Stimulated activated naive CD4-positive, alpha-beta T cell treated with Interleukin-2 at 50 U/mL for 16 hours (primary cell): ENCODE results near the gene FCRL6.
A peak's percentile ranks its signal among the peaks of the same experiment; 100 is the strongest.

Experiments
- DNase-seq: peaks from one replicate; lab custom pipeline; 2025; lab: John Stamatoyannopoulos, UW

Gene FCRL6, protein sequence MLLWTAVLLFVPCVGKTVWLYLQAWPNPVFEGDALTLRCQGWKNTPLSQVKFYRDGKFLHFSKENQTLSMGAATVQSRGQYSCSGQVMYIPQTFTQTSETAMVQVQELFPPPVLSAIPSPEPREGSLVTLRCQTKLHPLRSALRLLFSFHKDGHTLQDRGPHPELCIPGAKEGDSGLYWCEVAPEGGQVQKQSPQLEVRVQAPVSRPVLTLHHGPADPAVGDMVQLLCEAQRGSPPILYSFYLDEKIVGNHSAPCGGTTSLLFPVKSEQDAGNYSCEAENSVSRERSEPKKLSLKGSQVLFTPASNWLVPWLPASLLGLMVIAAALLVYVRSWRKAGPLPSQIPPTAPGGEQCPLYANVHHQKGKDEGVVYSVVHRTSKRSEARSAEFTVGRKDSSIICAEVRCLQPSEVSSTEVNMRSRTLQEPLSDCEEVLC

DNA sequence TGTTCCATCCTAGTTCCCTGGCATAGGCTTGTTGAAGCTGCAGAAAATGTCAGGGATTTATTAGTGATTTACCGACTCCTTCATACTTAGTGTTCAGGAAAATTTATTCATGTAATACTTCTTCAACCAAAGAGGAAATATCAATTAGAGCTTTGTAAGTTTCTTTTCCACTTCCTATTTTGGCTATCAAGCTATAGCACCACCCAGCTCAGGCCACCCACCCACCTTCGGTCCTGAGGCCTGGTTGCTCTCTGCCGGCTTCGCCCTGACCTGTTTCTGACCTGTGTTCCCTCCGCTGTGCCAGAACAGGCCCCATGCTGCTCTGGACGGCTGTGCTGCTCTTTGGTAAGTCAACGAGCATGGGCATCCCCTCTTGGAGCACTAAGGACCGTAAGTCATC is at the start of gene FCRL6:
TSS of gene FCRL6 (plus strand) at position 250 of the 400 bp plus-strand sequence. CDS start at position 315, 65 bp downstream.
- no peak for DNase-seq

DNA sequence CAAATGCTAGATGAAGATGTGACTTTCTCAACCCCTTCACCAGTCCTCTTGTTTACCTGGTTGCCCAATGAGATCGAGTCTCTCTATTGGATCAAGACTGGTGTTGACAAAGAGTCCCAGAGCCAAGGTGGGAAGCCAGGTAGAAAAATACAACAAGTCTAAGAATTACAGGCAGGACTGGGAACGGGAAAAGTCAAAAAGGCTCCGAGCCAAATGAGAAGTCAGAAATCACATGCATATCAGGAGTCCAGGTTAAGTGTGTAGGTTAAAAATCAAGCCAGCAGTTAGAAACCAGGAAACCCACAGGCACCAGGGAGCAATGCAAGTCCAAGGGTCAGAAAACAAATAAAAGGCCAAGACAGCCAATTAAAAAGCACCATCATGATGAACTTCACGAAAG is 48.8 kb upstream of the FCRL6 start:
- no peak for DNase-seq

DNA sequence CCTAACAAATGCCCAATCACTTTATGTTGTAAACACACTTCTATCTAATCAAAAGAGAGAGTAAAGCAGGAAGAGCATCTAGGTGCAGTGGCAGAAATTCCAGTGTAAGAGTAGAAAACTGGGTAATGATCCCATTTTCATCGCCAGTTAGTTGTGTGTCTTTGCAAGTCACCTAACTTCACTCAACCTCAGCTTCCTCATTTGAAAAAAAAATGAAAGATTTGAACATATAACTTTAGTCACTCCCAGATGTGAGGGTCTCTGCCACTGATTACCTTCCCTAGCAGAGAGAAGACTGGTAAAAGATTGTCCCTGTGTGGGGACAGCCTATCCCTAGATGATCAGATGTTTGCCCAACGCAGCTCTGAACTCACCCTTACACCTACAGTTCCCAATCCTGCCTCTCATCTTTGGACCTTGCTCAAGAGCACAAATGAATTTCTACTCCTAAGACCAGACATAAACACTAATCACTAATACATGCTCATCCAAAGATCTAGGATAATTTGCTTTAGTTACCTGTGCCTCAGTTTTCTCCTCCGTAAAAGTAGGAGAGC is 46.6 kb upstream of the FCRL6 start:
- no peak for DNase-seq

DNA sequence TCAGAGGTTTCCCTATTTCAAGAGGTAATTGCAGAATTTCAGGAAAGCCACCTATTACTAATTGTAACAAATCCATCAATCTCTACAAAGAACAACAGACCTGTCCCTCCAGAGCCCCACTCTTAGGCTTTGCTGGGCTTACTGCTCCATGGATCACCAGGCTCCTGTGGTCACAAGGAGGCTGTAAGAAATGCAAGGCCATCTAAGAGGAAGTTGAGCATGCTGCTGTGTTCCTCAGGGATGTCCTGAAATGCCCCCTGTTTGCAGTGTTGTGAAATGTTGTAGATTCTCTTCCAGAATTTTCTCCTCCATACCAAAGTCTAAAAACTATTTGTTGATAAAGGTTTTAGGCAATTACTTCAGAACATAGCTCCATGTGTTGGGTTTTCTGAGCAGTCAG is 45.8 kb upstream of the FCRL6 start:
- no peak for DNase-seq

DNA sequence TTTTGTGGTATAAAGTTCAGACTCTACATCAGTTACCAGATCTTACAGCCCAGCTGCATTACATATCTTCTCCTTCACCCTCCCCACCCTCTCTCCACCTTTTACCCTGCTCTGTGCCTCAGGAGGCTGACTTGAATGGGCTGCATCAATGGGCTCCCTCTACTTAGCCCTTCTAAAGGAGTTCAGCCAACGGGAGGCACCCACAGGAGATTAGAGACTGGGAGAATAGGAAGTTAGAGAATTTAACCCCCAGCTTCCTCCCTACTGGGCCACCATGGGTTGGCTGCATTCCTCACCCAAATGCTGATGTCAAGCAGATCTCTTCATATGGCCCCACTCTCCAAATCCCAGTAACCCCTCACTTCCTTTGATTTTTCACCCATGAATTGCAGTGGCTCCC is 38.5 kb upstream of the FCRL6 start:
- DNase-seq = no peak

DNA sequence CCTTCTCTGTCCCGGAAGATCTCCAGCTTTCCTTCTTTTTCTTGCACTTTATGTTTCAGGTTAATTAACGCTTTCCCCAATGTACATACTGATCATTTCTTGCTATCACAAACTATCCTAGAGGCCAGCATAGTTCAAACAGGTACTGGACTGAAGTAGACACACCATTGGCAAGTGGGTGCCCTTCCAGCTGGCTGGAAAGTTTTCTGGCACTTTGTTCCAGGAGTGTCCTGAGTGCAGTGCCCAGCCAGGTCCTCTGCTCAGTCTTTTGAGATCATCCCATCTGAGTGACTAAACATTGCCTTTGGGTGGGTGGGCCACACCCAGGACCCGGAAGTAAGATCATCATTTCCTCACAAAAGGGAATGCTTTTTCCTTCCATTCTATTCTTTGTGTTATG is 36.4 kb upstream of the FCRL6 start:
- DNase-seq = no peak

DNA sequence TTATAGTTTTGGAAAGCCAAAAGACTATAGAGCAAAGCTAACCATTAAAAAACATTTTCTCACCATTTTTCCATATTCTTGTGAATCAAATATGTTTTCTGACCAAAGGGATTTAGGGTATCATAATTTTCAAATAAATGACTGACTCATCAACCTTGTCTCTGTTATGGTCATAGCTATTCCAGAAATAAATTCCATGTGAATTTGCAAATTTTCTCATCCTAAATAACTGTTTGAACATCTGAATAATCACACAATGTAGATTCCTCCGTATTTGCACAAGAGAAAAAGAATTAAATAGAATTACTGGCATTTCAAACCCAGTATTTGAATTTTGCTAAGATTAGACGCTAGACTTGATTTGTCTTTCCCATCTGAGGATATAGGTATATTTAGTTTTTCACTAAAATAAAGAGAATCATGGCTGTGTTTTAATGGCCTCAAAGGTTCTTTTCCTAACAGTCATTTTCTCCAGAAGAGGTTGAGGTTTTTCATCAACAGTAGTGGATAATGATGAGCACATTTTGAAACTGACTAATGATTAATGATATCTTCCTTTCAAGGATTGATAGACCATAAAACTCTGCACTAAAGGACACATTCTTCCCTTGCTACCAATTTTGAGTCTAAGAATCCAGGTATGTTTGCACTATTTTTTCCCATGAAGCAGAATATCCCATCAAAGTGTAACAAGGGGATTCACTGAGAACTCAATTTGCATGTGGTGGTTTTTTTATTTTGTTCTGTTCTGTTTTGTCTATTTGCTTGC is 30.8 kb upstream of the FCRL6 start:
- no peak for DNase-seq

DNA sequence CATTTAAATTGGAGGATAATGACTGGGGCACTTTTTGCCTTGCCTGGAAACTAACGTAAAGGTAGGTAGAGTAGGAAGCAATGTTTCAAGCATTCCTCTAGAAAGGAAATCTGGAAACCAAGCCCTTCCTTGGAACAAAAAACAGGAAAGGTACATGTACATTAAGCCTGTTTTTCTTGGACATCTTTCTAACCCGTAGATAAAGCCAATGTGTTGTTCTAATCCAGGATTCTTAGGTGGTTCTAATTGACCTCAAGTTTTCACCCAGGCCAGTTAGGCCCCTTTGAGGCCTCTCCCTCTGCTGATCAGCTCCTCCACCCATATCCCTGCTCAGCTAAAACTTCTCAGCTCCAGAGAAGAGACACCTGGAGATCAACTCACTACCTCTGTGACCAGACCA is 27.7 kb upstream of the FCRL6 start:
- no peak for DNase-seq

DNA sequence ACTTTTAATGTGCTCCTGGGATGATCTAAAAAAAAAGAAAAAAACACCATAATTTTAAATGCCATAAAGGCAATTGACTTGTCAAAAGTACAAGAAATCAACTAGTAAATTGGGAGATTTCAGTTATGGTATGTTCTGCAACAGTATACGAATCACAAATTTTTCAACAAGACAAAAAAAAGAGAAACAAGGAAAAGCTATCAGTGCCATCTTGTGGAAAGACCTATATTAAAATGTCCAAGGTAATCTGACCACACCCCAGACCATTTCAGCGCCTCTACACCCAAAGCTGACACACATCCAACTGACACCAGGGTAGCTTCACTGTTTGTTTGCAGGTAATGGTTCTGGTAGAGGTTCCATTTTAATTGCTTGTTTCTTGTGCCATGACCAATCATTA is 26.4 kb upstream of the FCRL6 start:
- no peak for DNase-seq

DNA sequence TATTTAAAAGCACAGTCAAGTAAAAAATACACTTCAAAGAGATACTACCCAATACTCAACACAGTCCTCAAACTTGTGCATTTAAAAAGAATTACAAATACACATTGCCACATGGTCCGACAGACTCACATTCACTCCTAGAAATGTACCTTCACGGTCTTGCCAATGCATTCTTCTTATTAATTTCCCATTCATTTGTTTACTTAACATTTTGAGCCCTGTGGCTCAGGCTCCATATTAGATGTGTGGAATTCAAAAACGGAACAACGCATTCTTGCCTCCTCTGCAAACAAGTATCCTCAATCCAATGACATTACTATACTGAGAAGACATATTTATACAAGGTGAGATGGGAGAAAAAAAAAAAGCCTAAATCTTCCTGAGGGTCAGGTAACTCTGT is 23.9 kb upstream of the FCRL6 start:
- DNase-seq = no peak

DNA sequence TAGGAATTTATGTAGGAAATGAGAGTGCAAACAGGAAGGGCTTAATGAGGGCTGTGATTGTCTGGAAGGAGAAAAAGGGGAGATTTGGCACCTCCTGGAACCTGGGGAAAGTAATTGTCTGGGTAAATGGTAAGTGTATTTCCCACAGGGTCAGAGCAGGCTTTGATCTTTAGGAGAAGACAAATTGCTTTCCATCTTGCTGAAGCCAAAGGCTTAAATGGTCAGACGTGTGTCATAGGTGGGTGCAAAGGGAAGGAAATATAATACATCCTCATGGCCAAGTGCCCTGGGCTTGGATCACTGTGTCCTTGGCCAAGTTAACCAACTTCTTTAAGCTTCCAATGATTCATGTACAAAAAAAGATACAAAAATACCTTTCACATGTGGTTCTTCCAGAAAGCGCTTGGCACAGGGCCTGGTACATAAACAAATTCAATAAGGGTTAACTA is 22.7 kb upstream of the FCRL6 start:
- DNase-seq = no peak

DNA sequence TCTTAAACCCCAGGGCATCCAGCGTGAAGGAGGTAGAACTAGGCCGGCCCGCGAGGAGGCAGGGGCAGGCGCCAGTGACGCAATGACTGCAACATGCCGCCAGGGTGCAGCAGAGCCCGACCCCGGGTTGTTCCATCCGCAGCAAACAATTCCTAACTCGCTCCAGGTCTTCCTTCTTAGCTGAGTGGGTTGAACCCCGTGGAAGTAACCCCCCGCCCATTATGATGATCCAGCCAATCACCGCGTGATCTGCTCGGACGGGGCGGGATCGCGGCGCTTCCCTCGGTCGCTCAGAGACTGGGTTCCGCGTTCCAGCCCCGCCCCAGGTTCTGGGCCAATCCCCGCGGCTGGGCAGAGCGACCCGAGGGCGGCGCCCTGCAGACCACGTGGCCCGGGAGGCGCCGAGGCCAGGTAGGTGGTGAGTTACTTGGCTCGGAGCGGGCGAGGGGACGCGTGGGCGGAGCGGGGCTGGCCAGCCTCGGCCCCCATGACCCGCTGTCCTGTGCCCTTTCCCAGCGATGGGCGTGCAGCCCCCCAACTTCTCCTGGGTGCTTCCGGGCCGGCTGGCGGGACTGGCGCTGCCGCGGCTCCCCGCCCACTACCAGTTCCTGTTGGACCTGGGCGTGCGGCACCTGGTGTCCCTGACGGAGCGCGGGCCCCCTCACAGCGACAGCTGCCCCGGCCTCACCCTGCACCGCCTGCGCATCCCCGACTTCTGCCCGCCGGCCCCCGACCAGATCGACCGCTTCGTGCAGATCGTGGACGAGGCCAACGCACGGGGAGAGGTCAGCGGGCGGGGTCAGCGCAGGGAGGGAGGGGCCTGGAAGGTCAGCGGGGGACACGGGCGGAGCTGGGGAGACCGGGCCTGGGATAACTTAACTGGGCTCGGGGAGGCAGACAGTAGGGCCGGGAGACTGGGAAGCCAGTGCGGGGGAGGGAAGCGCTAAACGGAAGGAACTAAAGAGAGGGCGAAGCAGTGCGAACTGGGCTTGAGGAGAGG is 21.3 kb upstream of the FCRL6 start, which contains the start of gene DUSP23:
TSS of gene DUSP23 (plus strand) at position 380 of the 1,000 bp plus-strand sequence. CDS start at position 519, 139 bp downstream.
- DNase-seq = peak; percentile 97

DNA sequence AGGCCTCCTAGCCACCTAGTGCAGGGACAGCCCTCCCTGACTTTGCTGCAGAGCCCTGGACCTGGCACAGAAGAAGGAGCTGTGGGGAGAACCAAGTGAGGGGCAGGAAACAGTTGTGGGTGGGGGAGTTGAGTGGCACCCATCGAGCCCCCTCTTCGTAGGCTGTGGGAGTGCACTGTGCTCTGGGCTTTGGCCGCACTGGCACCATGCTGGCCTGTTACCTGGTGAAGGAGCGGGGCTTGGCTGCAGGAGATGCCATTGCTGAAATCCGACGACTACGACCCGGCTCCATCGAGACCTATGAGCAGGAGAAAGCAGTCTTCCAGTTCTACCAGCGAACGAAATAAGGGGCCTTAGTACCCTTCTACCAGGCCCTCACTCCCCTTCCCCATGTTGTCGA is 20.2 kb upstream of the FCRL6 start:
- no peak for DNase-seq

DNA sequence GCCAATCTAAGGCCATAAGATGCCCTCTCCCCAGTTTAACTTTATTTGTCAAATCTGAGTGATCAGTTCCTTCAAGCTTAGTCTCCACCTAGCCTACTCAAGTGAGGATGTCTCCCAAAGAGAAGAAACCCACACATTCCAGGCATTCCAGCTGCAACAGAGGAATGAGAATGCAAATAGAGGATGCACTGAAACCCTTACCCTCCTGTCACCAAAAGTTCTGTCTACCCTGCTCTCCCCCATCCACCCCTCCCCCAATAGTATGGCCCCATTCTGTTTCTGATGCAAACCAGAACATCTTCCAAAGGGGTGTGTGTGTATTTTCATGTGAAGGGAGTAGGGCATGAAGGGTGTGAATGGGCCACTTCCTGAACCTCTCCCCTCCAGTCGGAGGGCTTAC is 18.4 kb upstream of the FCRL6 start:
- no peak for DNase-seq

DNA sequence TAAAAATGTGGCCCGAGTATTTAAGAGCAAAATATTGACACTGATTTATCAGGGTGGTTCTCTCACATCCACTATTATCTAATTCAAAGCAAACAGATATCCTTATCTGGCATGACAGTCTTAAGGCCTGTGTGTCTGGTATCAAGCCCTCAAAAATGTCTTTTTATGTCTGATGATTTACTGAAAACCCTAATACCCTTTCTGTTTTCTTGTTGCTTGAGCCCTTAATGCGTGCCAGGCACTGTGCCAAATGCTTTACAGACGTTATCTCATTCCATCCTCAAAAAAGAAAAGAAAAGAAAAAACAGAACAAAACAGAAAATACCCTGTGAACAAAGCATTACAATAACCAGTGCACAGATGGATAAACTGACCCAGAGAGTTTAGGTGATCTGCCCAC is 15.7 kb upstream of the FCRL6 start:
- no peak for DNase-seq

DNA sequence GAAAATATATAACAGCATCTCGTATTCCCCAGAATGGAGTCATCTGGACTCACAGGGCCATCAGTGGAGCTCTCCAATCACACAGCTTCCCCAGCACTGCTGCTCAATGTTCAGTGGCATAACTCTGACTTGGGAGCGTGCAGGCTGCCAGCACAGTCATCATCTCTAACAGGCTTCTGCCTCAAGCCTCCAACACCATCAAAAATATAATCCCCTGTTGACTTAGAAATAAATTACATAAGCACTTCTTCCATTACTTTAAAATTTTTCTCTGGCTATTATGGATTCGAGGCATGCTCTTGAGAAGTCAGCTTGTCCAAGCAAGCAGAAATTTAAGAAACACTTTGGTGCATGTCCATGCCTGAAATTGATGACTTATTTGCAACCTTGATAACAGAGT is 15.2 kb upstream of the FCRL6 start:
- DNase-seq = no peak

DNA sequence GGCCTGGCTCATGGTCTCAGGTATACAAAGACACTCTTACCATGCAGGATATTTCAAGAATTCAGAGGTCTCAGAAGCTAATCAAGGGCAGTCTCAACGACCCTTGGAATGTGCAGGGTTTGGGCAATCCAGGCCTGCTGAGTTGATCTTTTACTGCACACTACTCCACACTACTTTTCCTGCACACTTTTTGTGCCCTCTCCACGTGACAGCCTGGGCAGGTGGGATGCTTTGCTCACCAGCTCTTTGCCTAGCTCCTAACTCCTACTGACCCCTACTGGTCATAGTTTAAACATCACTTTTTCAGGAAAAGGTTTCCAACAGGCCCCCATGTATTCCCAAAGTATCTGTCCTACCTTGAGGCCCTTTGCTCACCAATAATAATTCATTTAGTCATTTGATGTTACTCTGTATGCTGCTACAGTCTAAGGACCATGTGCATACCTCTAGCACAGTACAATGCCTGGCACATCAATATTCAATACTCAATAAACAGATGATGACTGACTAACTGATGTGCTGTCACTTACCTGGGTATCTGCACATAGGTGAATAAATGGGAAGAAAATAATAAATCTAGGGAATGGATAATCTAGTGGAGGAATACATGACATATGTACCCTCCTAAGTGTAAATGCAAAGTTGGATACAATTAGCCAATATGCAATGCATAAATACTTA is 11.8 kb upstream of the FCRL6 start:
- DNase-seq = no peak

DNA sequence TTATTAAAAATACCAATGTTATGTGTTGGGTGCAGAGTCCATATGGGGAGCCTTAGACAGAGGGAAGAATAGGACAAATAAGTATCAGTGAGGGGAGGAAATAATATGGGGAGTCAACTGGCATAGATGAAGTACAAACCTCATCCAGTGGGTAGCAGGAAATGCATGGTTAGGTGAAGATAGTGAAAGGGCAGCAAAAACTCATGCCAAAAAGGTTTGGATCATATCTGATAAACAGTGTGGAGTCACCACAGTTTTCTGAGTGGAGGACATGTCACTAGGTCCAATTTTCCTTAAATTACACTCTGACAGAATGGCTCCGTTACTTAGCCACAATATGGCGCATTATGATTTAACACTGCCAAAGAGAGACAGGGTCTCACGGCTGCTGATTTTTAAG is 11.1 kb upstream of the FCRL6 start:
- no peak for DNase-seq

DNA sequence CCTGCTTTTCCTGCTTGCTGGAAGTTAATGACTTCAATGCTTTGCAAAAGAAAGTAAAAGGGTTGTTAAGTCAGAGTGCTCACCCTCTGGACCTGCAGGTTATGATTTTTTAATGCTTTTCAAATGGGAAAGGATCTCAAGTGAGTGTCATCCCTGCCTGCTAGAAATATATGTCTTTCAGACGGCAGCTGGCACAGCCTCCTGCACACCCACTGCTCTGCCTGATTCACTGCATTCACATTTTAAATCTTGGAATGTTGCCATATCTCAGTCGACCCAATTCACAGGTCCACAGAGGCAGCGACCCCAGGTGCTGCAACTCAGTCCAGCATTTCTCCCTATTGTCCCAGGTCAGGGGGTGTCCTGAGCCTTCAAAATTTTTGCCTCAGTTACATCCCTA is 10.7 kb upstream of the FCRL6 start:
- DNase-seq = no peak

DNA sequence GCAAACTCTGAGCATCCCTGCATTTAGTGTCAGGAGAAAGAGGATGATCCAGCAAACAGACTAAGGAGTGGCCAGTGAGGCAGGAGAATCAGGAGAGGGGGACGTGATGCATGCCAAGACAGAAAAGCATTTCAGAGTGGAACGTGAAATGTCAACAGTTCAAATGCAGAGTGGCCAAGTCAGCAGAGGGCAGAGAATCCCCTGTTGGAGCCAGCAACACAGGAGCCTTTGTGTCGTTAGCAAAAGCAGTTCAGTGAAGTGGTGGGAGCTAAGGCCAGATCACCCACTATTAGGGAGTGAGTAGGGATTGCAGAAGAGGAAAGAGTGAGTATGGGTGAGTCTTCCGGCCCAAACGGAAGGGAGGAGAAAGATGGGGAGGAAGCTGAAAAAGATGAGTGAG is 6.6 kb upstream of the FCRL6 start:
- DNase-seq = no peak

DNA sequence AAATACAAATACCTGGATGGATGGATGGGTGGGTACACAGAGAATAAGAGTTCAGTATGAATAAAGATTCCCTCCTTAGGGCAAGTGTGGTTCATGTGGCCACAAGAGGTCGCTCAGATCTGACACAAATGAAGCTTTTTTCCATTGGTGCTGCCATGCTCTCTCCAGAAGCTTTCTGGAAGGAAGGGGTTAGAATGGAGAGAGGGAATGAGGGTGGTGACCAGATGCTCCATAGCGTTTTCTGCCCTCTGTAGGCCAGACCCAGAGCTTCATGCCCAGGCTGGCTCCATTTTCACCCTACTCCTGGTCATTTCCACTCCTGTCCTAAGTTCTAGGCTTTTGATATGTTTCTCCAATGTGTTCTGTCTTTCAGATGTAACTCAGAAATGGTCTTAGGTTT is 3.3 kb upstream of the FCRL6 start:
- peak; percentile 14 for DNase-seq
